HepG2 (cell line): ENCODE results near the gene NDRG3. TPM values are rescaled to one million over a fixed set of nuclear protein-coding genes. Genes with fewer than 3 reads are reported as not detected.

ENCODE experiments used
- ATAC-seq: fragments of 200-7000 bp; cut with Tn5 transposase; 3 replicates; pipeline ENCODE4 v1.9.1; 2020; ENCODE audit warnings: mild to moderate bottlenecking, moderate library complexity
- BruUV-seq: library from RNA; stranded (reverse); fragments of 400-500 nt; replicated peaks from 2 replicates; lab custom pipeline; 2021; lab: Mats Ljungman, UMichigan
- CTCF ChIA-PET: fragments of 300-600 bp; formaldehyde crosslinking; extraction: SDS; loops from one replicate; lab custom pipeline; 2021; ENCODE audit warnings: low total read pairs, inconsistent platforms, low intra/inter-chr PET ratio; lab: Yijun Ruan, JAX
- POLR2A ChIA-PET: fragments of 350-600 bp; sonication (Branson Sonifier 250); formaldehyde crosslinking; loops from one replicate; lab custom pipeline; 2020; ENCODE audit warnings: antibody characterized with exemption, inconsistent platforms; lab: Yijun Ruan, JAX
- DNase-seq: peaks from one replicate; pipeline ENCODE4 v3.0.0-alpha.2; 2015; ENCODE audit warnings: low spot score
- FAIRE-seq: peaks from 3 replicates; lab custom pipeline; 2011; peaks lifted over from hg19 to GRCh38; lab: Jason Lieb, UNC
- H2AFZ ChIP-seq: one replicate; pipeline ENCODE4 v1.6.1; 2011; ENCODE audit warnings: low read length, inconsistent platforms
- H3K27ac ChIP-seq: fragments of 300-600 bp; 3 replicates; pipeline ENCODE4 v1.8.0; 2011; ENCODE audit warnings: mixed run types, mild to moderate bottlenecking, mixed read lengths, low read length, inconsistent platforms; ENCODE audit not compliant: insufficient read depth; ENCODE audit errors: extremely low read length
- H3K27me3 ChIP-seq, 2 experiments: fragments of 200-600 bp in 1 of 2; 2 replicates in 1 of 2; 3 replicates in 1 of 2; pipeline versions ENCODE4 v1.6.0 to v1.8.0; 2011; ENCODE audit warnings: low read length in 2 of 2, mild to moderate bottlenecking in 2 of 2, moderate library complexity in 2 of 2, inconsistent platforms in 1 of 2; ENCODE audit not compliant: insufficient read depth in 2 of 2, control insufficient read depth in 1 of 2
- H3K36me3 ChIP-seq, 2 experiments: fragments of 200-600 bp in 1 of 2; replicated peaks in 1 of 2; 2 replicates in 1 of 2; 3 replicates in 1 of 2; pipeline versions ENCODE4 v1.5.1 to v1.8.0; 2011; ENCODE audit warnings: low read length in 2 of 2, inconsistent platforms in 1 of 2; ENCODE audit not compliant: insufficient read depth in 2 of 2, control insufficient read depth in 1 of 2
- H3K4me1 ChIP-seq: 2 replicates; pipeline ENCODE4 v1.5.1; 2012; ENCODE audit warnings: low read length, inconsistent platforms; ENCODE audit not compliant: insufficient read depth
- H3K4me2 ChIP-seq: 2 replicates; pipeline ENCODE4 v1.6.0; 2011; ENCODE audit warnings: low read depth, low read length, inconsistent platforms
- H3K4me3 ChIP-seq, 3 experiments: fragments of 200-600 bp in 1 of 3; sonication (generic), shearing (Covaris generic) in 1 of 3; replicated peaks in 1 of 3; 2 replicates each; pipeline ENCODE4 v1.5.1; 2011 to 2016; ENCODE audit warnings: low read length in 3 of 3, inconsistent platforms in 2 of 3, low read depth in 2 of 3, mild to moderate bottlenecking in 2 of 3, control low read depth in 1 of 3, mixed read lengths in 1 of 3; ENCODE audit not compliant: insufficient read depth in 1 of 3
- H3K79me2 ChIP-seq: one replicate; pipeline ENCODE4 v1.6.1; 2011; ENCODE audit warnings: low read length, inconsistent platforms; ENCODE audit not compliant: insufficient read depth
- H3K9ac ChIP-seq: 2 replicates; pipeline ENCODE4 v1.6.0; 2011; ENCODE audit warnings: mild to moderate bottlenecking, low read depth, low read length, inconsistent platforms; ENCODE audit not compliant: insufficient read depth
- H3K9me3 ChIP-seq: 2 replicates; pipeline ENCODE4 v1.5.1; 2012; ENCODE audit warnings: mild to moderate bottlenecking, low read length
- H4K20me1 ChIP-seq: 2 replicates; pipeline ENCODE4 v1.6.0; 2011; ENCODE audit warnings: inconsistent platforms, mild to moderate bottlenecking, low read length, moderate library complexity; ENCODE audit not compliant: insufficient read depth
- GMEB2 ChIP-seq: IDR thresholded peaks from 2 replicates; pipeline ENCODE4 v1.6.1; 2016; ENCODE audit warnings: missing biosample characterization, missing genetic modification reagents, low read depth
- HMG20B ChIP-seq: conservative IDR thresholded peaks from 2 replicates; pipeline ENCODE4 v1.6.1; 2016; ENCODE audit warnings: missing genetic modification reagents, missing compliant biosample characterization
- HNF4A ChIP-seq: sonication (generic); formaldehyde crosslinking; IDR thresholded peaks from 2 replicates; pipeline ENCODE4 v1.4.0; 2020; ENCODE audit warnings: missing genetic modification reagents
- NR2F6 ChIP-seq, 2 experiments: IDR thresholded peaks; 2 replicates each; pipeline ENCODE4 v1.6.1; 2016; ENCODE audit warnings: antibody characterized with exemption in 1 of 2, mild to moderate bottlenecking in 1 of 2
- TBP ChIP-seq: sonication (generic); formaldehyde crosslinking; IDR thresholded peaks from 2 replicates; pipeline ENCODE4 v1.5.0; 2020; ENCODE audit warnings: missing genetic modification reagents
- THRA ChIP-seq: sonication (generic); formaldehyde crosslinking; IDR thresholded peaks from 2 replicates; pipeline ENCODE4 v1.4.0; 2020; ENCODE audit warnings: missing genetic modification reagents, borderline replicate concordance
- ZFP90 ChIP-seq: sonication (generic); formaldehyde crosslinking; IDR thresholded peaks from 2 replicates; pipeline ENCODE4 v1.8.0; 2022; ENCODE audit warnings: missing genetic modification reagents, mild to moderate bottlenecking, inconsistent platforms, borderline replicate concordance
- ZNF230 ChIP-seq: sonication (generic); formaldehyde crosslinking; IDR thresholded peaks from 2 replicates; pipeline ENCODE4 v1.4.0; 2020; ENCODE audit warnings: mild to moderate bottlenecking, missing genetic modification reagents
- ZNF629 ChIP-seq: sonication (generic); formaldehyde crosslinking; conservative IDR thresholded peaks from 2 replicates; pipeline ENCODE4 v1.5.0; 2020; ENCODE audit warnings: missing genetic modification reagents
- WGBS: methylation state at CpG from one replicate; pipeline ENCODE4 v1.1.6; 2017; ENCODE audit warnings: low lambda C conversion rate; 5-methylcytosine and 5-hydroxymethylcytosine counted together
- in situ Hi-C: cut with HindIII; loops from 2 replicates; pipeline ENCODE4 v1.10.0; 2017; ENCODE audit warnings: low pct_unique_long_range_greater_than_20kb; ENCODE audit not compliant: extremely low pct_ligation_motif_present
- intact Hi-C: fragments of 100-400 bp; cut with micrococcal nuclease; formaldehyde crosslinking; loops from one replicate; pipeline ENCODE4 v1.10.0; 2022; ENCODE audit not compliant: unreplicated experiment
- polyA plus RNA-seq, 8 experiments: library from polyadenylated mRNA; depleted of rRNA in 3 of 8; stranded (reverse) in 7 of 8; unstranded in 1 of 8; fragments of >200 nt; fragmentation: Illumina TruSeq in 4 of 8; extraction: Trizol in 4 of 8; gene quantifications; 2 replicates each; pipeline versions ENCODE4 v1.2.1 to v1.2.3, GENCODE V29; 2011 to 2016; ENCODE audit warnings: low read depth in 4 of 8, missing spikeins in 1 of 8, mixed read lengths in 1 of 8; ENCODE audit not compliant: insufficient read depth in 1 of 8
- total RNA-seq, 5 experiments: library from RNA; depleted of rRNA; stranded (reverse); fragments of >200 nt; fragmentation: Illumina TruSeq; extraction: Trizol; gene quantifications; 2 replicates each; pipeline ENCODE4 v1.2.3, GENCODE V29; 2016; ENCODE audit warnings: low read depth in 1 of 5
- TF ChIP-seq, protein P1 (sequence below): sonication (generic); formaldehyde crosslinking; conservative IDR thresholded peaks from 2 replicates; pipeline ENCODE4 v1.5.0; 2020; ENCODE audit warnings: missing genetic modification reagents

Gene NDRG3
- total and polyA plus RNA-seq, 2 of the 13 experiments (the other 11 are each of a cell fraction or from before 2014, with no cell fraction given) = 36.0 to 40.5 TPM

GRCh38 chr20:36712775-36713174 is 33.1 kb downstream of the NDRG3 start:
- Histone ChIP-seq H3K79me2 (no peaks in the 10 kb centered on the region), H3K27ac (peak overlapping the region; percentile 7), H3K9me3 (no peaks in the 10 kb centered on the region), H3K4me2 (0 out of 2 replicates have a peak overlapping the region, but pooled peaks have one; percentile 12), H3K27me3 (no peaks in the 10 kb centered on the region), H3K4me1 (peaks cover 12% of the 10 kb centered on the region), H3K4me3 (no peak overlapping the region), H2AFZ (no peak overlapping the region), H4K20me1 (no peaks in the 10 kb centered on the region), H3K9ac (no peak overlapping the region), H3K36me3 (peaks cover 0 to 3% of the 10 kb centered on the region in 2 experiments; a peak in 1 of 5 replicates)
- intact Hi-C loops (no loop called here), in situ Hi-C loops (no loop called here)
- WGBS = 87% methylated on average over 1 of the region's 1 CpG
- FAIRE-seq = no peak
- DNase-seq = no peak
- ATAC-seq = no peak
- BruUV-seq = no TSS peak
- CTCF ChIA-PET = no interaction called here
- TF ChIP-seq ZFP90 = peak; percentile 70; the same call in 1 of the 2 replicates
- TF ChIP-seq GMEB2 = no peak
- TF ChIP-seq TBP (CRISPR knock-in tag) = no peak
- TF ChIP-seq ZNF230 (CRISPR knock-in tag) = no peak
- peak; percentile 51; the same call in 1 of the 2 replicates for TF ChIP-seq HNF4A
- peak; percentile 42; the same call in 1 of the 2 replicates for TF ChIP-seq NR2F6 (IDR thresholded peaks at IDR 0.05)
- TF ChIP-seq NR2F6 (CRISPR knock-in tag; IDR thresholded peaks at IDR 0.05) = peak; percentile 57
- TF ChIP-seq THRA (CRISPR knock-in tag) = no peak
- TF ChIP-seq, protein P1, sequence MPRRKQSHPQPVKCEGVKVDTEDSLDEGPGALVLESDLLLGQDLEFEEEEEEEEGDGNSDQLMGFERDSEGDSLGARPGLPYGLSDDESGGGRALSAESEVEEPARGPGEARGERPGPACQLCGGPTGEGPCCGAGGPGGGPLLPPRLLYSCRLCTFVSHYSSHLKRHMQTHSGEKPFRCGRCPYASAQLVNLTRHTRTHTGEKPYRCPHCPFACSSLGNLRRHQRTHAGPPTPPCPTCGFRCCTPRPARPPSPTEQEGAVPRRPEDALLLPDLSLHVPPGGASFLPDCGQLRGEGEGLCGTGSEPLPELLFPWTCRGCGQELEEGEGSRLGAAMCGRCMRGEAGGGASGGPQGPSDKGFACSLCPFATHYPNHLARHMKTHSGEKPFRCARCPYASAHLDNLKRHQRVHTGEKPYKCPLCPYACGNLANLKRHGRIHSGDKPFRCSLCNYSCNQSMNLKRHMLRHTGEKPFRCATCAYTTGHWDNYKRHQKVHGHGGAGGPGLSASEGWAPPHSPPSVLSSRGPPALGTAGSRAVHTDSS (CRISPR knock-in tag) = 0 out of 2 replicates have a peak, but pooled peaks have one; percentile 35
- no peak for TF ChIP-seq HMG20B
- peak; percentile 64 for TF ChIP-seq ZNF629 (CRISPR knock-in tag)
- POLR2A ChIA-PET = no interaction called here
